CD4-positive, alpha-beta T cell treated with Interleukin-15 for 4 hours (primary cell): ENCODE measurements around the gene RPS29.
"Not testable (repeated sequence)": the region's sequence is repeated elsewhere in the genome, so short reads cannot be mapped to it uniquely, and the experiment has no call there.

ENCODE experiments used
- DNase-seq: peaks from one replicate; pipeline ENCODE4 v3.0.0-alpha.2; 2020; ENCODE audit warnings: low spot score

RPS29 gene

DNA sequence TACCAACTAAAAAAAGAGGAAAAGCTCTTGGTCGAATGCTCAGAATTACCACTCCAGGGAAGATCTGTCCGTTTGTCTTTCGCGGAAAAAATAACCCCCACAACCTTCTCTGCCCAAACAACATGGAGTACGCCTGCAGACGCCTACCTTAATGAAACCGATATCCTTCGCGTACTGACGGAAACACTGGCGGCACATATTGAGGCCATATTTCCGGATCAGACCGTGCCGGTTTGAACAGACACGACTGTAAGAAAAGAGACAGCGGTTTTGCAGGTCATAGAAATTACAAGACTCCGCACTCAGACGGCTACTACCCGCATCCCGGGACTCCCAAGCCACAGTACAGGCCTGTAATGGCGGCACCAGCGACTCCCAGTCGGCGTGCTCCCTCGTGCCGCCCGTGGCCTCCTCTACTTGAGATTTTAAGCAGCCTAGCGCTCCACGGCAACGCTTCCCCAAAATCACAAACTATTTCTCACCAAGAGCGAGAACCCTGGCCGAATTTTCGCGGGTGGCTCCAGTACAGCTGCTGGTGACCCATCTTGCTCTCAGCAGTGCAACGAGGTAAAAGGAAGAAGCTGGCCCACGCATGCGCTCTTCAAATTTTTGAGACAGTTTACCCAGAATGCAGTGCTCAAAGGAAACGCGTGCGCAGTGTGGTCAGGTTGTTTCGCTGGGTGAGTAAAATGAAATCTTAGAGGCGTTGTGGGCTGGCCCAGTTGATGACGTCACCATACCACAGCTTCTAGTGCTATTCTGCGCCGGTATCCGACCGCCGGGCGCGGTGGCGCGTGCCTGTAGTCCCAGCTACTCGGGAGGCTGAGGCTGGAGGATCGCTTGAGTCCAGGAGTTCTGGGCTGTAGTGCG lies at the start of gene RPS29:
Gene RPS29, minus strand, starts transcription at position 578 of the 870 bp plus-strand sequence. Its CDS starts 34 bp downstream, at position 544.
- DNase-seq: peak; percentile 99

DNA sequence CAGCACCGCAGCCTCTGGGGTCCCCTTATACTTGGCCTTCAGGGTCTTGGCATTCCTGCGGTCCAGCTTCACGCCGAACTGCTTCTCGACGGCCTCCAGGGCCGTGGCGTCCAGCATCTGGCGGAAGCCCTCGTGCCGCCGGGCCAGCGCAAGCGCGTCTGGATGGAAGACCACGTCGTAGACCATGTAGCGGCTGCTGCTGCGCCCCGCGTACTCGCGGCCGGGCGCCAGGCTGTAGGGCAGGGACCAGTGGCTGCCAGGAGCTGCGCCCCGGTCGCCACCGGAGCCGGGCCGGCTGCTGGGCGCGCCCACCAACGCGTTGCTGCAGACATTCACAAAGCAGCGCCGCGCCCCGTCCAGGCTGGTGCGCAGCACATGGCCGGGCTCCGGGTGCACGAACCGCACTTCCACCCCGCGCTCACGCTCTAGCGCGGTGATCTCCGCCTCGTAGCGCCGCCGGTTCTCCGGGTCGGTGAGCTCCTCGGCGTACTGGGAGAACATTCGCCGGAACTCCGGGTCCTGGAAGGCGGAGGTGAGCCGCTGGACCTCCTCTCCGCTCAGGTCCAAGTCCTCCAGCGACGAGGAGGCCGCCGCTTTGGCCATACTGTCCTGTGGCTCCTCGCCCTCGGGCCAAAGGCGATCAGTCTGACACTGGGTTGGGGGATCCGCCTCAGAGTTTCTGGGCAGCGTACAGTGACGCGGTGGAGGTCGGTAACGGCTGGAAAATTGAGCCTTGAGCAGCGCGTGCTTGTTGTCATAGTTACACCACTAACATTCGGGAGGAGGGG lies 48.6 kb upstream of the RPS29 start, which contains the start of gene DNAAF2:
Gene DNAAF2, minus strand, starts transcription at position 698 of the 788 bp plus-strand sequence. Its CDS starts 95 bp downstream, at position 603.
- peak; percentile 69 for DNase-seq

DNA sequence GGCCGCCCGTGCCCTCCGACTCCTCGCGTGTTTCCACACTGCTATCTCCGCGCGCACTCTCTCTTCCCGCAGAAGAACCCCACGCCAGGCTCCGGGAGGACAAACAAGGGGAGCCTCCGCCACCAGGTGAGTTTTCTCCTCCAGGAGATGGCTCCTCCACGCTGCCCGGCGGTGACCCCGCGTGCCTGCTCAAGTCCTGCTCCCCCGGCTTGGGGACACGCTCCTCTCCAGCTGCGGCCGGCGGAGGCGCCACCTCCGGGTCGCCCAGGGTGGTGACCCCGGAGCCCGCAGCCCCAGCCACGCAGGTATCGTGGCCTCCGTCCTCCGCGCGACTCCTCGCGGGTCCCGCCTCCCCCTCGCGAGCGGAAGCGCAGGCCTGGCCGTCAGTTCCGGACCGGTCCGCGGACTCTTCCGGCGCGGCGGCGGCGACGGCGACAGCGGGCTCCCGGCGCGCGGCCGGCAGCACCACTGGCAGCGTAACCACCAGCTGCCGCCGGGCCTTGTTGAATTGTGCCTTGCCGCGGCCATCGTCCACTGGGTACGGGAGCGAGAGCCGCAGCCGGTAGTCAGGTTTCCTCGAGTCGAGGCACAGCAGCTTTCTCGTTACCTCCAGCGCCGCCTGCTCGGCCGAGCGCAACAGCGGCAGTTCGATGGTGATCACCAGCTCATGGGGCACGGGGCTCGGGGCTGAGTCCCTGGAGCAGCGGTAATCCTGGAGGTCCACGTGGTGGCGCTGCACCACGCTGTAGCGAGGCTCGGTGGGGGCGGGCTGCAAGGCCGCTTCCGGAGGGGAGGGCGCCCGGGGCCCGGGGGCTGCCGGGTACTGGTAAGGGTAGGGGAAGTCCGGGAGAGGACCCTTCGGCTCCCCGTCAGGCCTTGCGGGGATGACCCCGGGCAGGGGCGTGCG lies 47.7 kb upstream of the RPS29 start:
- DNase-seq: peak; percentile 95

DNA sequence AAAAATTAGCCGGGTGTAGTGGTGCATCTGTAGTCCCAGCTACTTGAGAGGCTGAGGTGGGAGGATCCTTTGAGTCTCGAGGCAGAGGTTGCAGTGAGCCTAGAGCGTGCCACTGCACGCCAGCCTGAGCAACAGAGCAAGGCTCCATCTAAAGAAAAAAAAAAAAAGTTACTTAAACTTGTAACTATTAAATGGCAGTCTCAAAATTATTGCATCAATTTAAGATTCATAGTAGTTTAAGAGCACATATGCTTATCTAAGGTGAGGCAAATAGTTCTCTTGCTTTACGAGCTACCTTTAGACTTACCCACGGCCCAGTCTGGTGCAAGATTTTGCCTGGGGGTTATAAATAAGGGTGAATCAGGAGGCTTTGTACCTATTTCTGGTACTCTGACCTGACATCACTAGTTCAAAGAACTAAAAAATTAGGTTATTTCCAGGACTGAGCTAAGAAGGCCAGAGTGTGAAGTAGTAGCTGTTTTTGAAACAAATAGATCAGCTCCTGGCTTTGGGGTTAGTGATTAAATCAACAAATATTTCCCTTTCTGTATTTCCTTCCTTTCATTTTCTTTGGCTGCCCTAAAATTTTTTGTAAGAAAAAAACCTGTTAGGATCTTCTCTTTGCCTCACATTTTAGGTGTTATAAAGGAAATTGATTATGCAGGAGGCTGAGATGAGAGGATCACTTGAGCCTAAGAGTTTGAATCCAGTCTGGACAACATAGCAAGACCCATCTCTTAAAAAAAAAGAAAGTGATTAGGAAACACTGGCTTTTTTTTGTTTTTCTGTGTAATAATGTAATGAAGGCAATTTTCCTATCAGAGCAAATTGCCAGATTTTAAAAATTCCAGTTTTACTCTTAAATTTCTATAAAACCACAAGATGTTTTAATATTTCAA lies 38.0 kb upstream of the RPS29 start:
- peak; percentile 77 for DNase-seq

DNA sequence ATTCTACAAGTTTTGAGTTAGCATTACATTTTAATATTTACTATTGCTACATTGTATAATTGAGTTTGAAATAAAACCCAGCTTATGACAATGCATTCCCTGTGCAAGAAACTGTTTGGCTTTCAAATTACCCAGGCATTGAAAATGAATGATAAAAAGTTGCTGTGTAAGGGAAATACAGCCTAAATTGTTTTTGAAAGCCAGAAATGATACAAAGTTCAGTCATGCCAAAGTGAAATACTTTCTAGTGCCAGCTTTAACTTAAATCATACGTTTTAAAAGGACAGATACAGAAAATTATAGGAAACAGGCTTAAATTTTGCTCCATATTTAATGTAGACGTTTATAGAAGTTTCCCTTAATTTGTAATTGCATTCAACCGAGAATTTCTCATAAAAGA lies 37.2 kb upstream of the RPS29 start:
- DNase-seq: no peak

DNA sequence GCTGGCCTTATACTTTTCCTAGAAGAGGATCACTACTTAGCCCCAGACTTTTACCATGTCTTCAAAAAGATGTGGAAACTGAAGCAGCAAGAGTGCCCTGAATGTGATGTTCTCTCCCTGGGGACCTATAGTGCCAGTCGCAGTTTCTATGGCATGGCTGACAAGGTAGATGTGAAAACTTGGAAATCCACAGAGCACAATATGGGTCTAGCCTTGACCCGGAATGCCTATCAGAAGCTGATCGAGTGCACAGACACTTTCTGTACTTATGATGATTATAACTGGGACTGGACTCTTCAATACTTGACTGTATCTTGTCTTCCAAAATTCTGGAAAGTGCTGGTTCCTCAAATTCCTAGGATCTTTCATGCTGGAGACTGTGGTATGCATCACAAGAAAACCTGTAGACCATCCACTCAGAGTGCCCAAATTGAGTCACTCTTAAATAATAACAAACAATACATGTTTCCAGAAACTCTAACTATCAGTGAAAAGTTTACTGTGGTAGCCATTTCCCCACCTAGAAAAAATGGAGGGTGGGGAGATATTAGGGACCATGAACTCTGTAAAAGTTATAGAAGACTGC lies 35.9 kb upstream of the RPS29 start:
- no peak for DNase-seq

DNA sequence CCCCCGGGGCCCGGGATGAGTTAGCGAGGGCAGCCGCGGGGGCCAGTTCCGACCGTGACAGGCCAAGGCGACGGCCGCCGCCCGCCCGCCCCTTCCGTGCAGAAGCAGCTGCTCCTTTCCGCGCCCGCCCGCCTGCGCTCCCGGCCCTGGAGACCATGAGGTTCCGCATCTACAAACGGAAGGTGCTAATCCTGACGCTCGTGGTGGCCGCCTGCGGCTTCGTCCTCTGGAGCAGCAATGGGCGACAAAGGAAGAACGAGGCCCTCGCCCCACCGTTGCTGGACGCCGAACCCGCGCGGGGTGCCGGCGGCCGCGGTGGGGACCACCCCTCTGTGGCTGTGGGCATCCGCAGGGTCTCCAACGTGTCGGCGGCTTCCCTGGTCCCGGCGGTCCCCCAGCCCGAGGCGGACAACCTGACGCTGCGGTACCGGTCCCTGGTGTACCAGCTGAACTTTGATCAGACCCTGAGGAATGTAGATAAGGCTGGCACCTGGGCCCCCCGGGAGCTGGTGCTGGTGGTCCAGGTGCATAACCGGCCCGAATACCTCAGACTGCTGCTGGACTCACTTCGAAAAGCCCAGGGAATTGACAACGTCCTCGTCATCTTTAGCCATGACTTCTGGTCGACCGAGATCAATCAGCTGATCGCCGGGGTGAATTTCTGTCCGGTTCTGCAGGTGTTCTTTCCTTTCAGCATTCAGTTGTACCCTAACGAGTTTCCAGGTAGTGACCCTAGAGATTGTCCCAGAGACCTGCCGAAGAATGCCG lies 35.1 kb upstream of the RPS29 start:
- peak; percentile 57 for DNase-seq

DNA sequence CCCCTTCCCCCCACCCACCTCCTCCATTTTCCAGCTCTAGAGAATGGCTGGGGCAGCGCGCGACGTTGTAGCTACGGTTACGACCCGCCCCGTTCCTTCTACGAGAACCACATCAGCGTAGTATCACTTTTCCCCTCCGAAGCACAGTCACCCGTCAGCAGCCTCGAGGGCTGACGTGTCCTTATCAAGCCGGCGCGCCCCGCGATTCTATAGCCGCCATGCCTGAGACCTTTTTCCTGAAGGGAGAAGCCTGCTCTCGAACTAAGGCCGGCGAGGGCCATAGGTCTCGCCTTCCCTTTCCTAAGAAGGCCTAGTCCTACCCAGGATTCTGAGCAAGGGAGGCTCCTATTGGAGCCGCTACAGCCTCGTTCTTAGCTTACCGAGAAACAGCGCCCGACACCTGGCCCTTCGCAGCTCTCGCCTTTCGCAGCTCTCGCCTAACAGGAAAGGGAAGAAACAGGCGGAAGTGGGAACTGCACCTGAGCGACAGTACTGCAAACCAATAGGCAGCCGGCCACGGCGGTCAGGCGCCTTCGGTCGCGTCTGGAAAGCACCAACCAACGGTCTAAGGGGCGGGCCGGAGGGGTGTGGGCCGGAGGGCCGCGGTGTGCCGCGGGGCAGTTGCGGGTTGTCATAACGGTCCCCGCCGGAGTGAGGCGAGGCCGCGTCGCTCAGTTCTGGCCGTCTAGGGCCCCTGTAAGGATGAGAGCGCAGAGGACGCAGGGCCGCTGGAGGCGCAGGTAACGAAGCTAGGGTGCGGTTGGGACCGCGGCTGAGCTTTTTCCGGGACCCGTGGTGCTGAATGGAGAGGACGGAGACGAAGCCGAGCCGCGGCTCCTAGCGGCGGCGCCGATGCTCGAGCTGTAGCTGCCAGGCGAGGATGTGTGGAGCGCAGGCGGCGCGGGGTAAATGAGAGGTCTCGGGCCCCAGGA lies 34.3 kb upstream of the RPS29 start, which contains the start of the genes MGAT2 and RPL36AL:
Gene MGAT2, plus strand, starts transcription at position 618 of the 932 bp plus-strand sequence. CDS start 470 bp downstream, outside the sequence.
Gene RPL36AL, minus strand, starts transcription at position 445 of the 932 bp plus-strand sequence. CDS start 1,522 bp downstream, outside the sequence.
- peak; percentile 97 for DNase-seq

DNA sequence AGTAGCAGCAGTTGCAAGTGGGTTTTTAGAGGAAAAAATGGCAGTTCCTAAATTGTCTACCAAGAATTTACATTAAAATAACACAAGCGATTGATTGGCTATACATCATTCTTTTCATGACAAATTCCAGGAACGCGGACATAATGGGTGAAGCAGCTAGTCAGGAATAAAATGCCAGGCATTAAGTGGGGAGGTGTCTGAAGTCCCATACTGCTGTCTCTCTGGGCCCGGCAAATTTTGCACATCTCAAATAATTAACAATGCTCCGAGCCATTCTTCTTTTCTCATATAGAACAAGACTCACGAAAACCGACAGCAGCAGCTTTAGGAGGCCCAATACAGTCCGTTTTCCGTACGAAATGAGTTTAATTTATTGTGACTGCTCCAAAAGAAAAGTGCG lies 33.5 kb upstream of the RPS29 start:
- no peak for DNase-seq

DNA sequence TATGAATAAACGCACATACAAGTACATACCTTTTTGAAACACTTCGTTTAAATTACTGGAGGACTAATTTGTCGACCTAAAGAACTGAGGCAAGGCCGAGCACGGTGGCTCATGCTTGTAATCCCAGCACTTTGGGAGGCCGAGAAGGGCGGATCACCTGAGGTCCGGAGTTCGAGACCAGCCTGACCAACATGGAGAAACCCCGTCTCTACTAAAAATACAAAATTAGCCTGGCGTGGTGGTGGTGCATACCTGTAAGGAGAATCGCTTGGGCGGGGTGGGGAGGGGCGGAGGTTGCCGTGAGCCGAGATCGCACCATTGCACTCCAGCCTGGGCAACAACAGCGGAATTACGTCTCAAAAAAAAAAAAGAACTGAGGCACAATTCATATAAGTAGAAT lies 33.1 kb upstream of the RPS29 start:
- DNase-seq: not testable (repeated sequence)

DNA sequence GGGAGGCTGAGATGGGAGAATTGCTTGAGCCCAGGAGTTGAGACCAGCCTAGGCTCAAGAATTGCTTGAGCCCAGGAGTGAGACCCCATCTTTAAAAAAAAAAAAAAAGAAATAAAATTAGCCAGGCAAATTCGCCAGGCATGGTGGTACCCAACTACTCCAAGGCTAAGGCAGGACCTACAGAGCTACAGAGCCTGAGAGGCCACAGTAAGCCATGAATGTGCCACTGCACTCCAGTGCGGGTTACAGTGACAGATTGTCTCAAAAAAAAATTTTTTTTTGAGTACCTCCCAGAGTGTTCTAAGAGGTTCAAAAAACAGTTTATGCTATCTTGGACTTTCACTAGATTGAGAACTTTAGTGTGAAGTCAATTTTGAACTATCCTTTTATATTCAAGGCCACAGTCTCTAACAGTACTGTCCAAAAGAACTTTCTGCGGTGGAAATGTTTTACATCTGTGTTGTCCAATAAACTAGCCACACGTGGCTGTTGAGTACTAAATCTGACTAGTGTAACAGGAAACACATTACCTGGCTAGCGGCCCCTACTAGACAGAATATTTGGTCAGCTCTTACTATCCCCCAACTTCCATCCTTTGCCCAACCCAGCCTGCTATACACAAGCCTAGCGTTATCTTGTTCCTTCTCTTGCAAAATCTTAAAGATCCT lies 31.8 kb upstream of the RPS29 start:
- no peak for DNase-seq

DNA sequence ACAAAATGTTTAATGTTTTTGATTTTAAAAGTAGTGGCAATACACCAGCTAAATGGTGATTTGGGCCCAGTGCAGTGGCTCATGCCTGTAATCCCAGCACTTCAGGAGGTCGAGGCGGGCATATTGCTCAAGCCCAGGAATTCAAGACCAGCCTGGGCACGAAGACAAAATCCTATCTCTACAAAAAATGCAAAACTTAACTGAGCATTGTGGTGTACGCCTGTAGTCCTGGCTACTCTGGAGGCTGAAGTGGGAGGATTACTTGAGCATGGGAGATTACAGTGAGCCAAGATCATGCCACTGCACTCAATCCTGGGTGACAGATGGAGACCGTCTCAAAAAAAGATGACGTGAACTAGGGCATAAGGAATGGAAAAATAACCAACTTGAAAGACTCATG lies 29.6 kb upstream of the RPS29 start:
- no peak for DNase-seq

DNA sequence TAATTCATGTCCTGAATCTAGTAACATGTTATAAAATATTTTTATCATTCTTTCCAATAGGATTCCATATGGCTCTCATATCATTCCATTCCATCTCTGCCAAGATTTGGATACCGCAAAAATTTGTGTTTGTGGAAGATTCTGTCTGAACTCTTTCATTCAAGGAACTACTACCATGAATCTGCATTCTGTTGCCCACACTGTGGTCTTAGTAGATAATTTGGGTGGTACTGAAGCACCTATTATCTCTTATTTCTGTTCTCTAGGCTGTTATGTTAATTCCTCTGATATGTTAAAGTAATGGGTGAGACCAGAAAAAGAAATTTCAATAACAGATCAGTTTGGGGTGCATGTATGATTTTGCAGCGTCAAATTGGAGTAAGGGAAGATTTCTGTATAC lies 28.0 kb upstream of the RPS29 start:
- no peak for DNase-seq

DNA sequence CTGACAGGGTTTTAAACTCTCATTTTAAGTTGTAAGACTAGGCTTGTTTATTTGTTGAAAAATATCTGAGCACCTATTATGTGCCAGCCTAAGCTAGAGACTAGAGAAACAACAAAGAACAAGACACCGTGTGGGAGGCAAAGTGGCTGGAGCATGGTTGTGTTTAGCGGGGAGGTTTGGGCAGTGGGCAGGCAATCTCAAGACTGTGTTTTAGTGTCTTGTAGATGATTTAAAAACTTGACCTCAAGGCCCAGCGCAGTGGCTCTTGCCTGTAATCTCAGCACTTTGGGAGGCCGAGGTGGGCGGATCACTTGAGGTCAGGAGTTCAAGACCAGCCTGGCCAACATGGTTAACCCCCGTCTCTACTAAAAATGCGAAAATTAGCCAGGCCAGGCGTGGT lies 26.5 kb upstream of the RPS29 start:
- no peak for DNase-seq

DNA sequence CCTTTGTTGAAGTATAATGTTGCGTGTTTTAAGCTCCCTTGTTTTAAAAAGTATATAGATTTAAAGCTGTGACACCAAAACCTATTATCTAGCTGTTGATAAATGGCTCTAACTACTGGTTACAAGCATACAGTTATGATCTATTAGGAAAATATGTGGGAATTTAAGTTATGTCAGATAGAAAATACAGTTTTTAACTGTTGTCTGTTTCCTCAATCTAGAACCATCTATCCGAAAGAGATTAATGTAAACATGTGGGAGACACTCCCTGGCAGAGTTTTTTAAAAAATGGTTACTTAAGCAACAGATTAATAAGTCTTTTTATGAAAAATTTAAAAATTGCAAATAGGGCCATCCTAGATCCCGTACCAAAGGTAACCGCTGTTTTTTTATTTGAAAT lies 26.1 kb upstream of the RPS29 start:
- no peak for DNase-seq

DNA sequence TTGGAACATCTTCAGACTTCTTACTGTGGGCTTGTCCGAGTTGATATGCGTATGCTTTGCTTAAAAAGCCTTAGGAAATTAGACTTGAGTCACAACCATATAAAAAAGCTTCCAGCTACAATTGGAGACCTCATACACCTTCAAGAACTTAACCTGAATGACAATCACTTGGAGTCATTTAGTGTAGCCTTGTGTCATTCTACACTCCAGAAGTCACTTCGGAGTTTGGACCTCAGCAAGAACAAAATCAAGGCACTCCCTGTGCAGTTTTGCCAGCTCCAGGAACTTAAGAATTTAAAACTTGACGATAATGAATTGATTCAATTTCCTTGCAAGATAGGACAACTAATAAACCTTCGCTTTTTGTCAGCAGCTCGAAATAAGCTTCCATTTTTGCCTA lies 21.4 kb upstream of the RPS29 start:
- DNase-seq: no peak

DNA sequence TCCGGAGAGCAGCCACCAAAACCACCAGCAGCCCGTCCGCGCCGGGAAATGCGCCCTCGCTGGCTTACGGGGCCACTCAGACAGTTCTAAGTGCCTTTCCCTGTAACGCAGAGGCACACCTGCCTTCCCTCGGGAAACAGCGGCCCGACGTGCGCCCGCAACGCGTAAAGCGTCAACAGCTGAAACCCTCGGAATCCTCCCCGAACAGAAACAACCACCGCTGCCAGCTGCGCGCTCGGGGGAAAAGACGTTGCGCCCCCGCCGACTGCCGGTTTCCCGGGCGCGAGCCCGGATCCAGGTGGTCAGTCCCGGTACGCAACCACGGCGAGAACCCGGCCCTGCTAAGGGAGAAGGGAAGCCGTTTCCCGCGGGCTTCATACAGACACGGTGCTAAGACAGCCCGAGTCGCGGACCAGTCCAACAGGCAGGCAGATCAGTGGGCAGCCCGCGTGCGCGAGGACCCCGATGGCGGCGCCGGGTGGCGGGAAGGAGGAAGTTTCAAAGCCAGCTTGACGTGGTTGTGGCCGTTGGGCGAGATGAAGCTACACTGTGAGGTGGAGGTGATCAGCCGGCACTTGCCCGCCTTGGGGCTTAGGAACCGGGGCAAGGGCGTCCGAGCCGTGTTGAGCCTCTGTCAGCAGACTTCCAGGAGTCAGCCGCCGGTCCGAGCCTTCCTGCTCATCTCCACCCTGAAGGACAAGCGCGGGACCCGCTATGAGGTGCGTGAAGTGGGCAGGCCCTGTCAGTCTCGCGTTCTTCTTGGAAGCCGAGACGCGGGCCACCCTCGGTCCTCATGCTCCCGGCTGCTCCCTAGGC lies 12.5 kb upstream of the RPS29 start, which contains the start of gene LRR1:
Gene LRR1, plus strand, starts transcription at position 456 of the 816 bp plus-strand sequence. Its CDS starts 81 bp downstream, at position 537.
- peak; percentile 86 for DNase-seq
